NCI-H187 treated with DMSO at 0.1 percent for 48 hours (cell line): ENCODE measurements around the gene SGPL1.

Source experiments
- DNase-seq: peaks from one replicate; lab custom pipeline; 2025; lab: John Stamatoyannopoulos, UW

SGPL1 gene

DNA sequence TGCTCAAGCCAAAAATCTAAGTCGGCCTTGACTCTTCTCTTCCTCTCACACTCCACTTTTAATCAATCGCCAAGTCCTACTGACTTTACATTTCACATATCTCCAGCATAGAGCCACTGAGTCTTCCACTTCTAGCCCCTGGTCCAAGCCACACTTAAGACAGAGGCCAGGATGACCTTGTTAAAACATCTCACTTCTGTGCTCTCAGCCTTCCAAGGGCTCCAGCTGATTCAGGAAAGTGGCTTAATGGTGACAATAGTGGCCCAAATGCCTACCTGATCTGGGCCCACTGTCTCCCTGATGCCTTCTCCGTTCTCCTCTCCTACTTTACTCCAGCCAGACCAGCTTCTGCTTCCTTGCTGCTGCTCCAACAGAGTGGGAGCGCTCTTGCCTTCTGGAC lies 35.0 kb upstream of the SGPL1 start:
- DNase-seq: no peak

DNA sequence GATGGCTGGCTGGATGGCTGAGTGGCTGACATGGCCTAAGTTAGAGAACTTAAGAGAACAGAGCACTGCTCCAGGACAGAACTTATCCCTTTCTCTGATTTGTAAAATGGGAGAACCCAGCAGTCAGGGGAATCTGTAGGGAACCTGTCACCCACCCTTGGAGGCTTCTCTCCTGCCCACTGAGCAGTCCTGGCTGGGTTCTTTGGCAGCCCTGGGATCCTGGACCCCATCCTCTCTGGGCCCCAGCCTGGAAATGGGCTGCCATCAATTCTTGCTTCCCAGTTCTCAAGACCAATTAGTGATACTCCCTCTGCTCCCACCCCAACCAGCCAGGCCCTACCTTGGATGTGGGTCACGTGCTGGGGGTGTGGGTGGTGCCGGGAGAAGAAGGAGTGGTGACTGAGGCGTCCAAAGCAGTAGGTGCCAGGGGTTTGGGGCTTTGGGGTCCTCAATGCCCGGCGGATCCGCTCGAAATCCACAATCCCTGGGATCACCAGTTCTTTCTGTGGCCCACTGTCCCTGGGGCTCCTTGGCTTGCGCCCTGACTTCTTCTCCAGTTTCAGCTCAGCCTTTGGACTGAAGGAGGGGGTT lies 34.2 kb upstream of the SGPL1 start:
- DNase-seq: no peak

DNA sequence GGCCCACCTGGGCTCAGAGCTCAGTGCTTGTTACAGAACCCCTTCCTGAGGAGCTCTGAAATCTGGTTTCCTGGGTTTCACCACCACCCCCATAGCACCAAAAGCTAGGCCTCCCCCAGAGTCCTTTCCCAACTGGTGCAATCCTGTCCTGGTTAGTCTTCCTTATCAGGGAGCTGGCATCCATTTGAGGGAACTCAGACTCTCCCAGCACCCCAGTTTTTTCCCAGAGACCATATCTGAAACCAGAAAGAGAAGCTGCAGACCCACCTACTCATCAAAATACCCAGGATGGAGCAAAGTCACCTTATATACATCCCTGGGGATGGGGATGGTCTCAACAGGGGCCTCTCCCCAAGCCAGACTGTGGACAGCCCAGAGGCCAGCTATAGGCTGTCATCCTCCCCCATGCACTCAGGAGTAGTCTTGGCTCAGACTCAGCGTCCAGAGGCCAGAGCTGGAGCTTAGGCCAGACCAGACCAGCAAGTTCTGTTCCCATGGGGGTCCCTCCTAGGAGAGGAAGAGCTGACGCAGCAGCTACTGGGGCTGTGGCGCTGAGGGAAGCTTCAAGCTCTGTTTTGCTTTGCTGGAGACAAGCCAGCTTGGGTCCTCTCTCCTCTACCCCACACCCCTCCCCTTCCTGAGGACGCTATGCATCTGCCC lies 33.5 kb upstream of the SGPL1 start:
- DNase-seq: no peak

DNA sequence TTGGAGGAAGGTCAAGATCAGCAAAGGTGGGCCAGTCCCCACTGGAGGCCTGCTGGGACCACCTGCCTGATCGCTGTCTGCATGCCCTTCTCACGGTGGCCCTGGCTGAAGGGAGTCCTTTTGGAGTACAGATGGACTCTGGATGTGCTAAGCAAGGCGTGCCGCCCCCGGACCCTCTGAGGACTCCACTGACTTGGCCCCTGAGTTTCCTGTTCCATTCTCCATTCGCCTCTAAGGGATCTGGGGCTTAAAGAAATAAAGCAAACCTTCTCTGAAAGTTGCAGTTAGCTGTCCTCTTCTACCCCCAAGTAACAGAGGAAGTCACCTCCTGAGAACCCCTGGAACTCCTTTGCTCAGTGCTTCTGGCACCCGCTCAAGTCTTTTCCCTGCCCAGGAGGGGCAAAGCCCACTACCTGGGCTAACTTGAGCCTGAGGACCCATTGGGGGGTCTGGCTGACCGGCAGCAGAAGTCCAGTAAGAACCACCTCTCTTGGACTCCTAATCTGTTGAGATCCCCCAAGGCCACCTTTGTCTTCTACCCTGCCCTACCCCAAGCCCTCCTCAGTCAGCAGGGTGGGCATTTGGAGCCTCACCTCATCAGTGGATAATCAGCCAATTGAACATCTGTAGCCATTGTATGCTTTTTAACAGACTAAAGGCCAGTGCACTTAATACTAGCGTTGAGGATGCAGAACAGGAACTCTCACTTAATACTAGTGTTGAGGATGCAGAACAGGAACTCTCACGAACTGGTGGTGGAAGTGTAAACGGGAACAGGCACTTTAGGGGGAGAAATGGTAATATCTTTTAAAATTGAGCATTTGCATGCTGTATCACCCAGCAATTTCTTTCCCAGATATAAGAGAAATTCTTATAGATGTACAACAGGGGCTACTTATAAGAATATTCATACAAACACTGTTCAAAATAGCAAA lies 32.7 kb upstream of the SGPL1 start:
- DNase-seq: no peak

DNA sequence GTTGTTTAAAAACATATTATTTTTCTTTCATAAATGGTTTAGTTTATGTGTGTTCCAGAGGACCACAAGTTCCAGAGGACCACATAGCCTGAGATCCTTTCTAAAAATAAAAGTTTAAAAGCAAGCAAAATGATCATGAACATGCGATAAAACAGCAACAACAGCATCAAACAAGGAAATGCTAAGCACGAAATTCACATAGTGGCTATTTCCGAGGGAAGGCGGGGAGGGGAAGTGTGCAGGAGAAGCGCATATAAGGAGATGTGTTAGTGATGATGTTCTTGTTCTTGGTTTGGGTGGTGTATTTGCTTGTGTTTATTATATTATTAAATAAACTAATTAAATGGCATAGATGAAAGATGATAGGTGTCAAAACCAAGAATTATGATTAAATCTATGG lies 31.7 kb upstream of the SGPL1 start:
- DNase-seq: no peak

DNA sequence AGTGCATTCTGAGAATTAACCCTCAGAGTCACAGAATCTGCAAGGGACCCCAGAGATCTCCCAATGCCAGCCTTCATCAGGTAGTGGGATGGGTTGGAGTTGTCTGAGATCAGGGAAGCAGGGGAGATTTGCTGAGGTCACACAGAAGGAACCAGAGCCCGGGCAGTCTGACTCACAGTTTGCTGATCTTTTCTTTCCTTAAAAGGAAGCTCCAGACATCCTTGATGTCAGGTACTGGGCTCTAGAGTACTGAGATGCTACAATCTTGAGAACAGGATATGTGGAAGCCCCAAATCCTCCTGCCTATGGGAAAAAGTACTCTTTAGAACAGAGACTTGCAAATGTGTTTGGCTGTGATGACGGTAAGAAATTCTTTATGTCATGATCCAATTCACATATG lies 31.3 kb upstream of the SGPL1 start:
- DNase-seq: no peak

DNA sequence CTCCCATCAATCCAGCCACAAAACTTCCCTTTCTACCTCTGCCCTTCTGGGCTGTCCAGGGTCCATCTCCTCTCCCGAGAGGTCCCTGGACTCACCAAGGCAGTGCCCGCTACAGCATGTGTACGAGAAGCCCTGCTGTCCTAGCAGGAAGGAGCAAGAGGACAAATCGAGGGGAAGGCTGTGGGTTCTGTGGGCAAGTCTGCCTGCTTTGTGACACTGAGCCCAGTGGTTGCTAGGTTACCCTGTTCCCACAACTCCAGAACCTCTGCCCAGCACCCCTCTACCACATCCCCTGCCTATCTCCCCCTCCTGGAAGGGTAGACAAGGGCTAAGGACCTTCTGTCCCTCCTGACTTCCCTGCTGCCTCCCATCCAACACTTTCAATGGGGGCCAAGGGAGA lies 30.6 kb upstream of the SGPL1 start, which contains the start of gene TBATA:
Gene TBATA, minus strand, starts transcription at position 188 of the 400 bp plus-strand sequence. CDS start 1,998 bp downstream, outside the sequence.
- DNase-seq: no peak

DNA sequence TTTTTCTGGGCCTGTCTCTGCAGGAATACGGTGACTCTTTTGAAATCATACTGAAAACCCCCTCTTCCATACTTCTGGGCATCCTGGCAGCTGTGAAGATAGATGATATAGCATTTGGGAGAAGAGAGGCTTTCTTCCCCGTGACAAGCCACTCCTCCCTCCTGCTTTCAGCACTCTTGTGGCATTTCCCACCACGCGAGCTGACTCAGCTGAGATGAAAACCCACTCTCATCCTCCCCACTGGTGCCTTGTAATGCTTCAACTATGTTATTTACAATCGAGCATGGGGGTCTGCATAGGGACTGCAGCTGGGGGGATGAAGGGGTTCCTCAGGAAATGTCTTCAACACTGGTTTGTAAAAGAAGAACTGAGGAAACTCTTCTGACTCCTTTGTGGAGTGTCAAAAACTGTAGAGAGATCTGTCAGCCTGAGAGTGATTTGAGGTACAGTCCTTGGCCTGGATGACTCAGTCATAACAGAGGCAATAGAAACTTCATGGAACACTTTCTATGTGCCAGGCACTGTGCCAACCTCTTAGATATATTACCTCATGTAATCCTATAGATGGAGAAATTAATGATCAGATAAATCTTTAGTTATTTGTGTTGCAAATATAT lies 28.8 kb upstream of the SGPL1 start:
- DNase-seq: no peak

DNA sequence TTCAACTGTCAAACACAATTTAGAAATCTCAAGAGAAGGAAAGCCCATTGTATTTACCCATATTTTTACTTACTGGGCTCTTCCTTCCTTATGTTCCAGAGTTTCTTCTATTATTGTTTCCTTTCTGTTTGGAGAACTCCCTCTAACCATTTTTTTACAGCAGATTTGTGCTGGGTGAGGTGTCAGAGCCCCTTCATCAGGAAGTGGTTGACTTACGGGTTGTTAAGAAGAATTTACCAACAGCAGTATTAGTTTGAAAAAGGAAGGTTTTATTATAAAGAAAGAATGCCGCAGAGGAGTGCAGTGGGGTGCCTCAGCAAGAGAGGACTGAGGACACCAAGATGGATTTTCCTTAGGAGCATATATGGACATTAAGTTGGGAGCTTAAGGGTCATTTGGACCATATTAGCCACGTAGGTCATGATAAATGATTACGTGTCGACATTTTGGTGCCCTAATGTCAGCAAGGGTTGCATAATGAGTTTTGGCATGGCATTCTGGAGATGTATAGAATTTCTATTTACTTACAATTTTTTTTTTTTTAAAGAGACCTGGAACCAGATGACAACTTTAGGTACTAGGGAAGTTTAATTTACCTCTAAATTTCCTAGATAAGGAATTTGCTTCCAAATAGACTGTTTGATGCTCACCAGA lies 24.2 kb upstream of the SGPL1 start:
- no peak for DNase-seq

DNA sequence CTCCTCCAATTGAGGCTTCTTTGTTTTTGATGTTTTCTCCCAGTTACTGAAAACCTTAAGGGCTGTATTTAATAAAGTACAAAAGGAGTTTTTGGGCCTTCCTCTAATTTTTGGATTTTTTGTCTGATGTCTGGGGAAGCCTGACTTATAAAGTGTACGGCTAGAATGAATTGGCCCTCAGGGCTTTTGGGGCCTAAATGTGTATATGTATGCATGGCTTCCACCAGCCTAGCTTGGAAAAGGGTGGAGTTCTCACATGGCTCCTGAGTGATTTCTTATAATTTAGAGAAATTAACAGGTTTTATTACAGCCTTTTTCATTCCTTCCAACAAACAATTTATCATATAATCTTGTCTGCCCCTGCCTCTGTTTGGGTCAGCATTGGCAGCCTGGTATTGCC lies 20.1 kb upstream of the SGPL1 start:
- no peak for DNase-seq

DNA sequence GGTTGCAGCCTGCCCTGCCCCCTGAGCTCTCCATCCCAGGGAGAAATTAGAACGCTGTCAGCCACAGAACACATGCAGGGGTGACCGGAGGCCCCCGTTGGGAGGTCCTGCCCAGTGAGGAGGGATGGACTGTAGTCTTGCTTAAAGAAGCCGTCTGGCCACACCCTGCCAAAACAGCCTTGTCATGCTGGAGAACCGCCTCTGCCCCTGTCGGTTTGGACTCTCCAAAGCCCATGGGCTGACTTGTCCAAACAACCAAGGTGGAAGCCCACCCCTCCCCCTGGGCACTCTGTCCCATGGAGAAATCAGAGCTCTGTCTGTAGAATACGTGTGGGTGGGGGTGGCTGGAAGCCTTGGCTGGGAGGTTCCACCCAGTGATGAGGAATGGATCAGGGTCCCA lies 17.9 kb upstream of the SGPL1 start:
- DNase-seq: no peak

DNA sequence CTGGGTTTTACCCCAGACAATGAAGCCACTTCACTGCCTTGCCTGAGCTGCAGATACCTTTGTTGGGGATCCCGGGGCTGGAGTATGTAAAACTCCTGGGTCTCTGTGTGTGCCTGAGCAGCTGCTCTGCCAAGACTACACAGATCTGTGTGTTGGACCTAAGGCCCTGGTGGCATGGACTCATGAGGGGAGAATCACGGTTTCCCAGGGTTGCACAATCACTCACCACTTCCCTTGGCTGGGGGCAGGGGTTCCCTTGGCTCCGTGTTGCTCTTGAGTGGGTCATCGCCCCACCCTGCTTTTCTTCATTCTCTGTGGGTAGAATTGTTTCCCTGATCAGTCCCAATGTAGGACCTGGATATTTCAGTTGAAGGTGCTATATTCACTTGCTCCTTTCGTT lies 16.6 kb upstream of the SGPL1 start:
- no peak for DNase-seq

DNA sequence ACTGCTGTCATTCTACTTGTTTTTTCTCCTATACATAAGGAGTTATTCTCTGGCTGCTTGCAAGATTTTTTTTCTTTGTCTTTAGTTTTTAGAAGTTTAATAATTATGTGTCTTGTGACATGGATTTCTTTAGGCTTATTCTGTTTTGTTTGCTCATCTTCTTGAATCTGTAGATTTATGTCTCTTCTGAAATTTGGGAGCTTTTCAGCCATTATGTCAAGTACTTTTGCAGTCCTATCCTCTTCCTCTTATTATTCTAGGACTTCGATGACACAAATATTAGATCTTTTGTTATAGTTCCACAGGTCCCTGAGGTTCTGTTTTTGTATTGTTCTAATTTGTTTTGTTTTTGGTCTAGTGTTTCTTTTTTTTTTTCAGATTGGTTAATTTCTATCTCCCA lies 13.9 kb upstream of the SGPL1 start:
- no peak for DNase-seq

DNA sequence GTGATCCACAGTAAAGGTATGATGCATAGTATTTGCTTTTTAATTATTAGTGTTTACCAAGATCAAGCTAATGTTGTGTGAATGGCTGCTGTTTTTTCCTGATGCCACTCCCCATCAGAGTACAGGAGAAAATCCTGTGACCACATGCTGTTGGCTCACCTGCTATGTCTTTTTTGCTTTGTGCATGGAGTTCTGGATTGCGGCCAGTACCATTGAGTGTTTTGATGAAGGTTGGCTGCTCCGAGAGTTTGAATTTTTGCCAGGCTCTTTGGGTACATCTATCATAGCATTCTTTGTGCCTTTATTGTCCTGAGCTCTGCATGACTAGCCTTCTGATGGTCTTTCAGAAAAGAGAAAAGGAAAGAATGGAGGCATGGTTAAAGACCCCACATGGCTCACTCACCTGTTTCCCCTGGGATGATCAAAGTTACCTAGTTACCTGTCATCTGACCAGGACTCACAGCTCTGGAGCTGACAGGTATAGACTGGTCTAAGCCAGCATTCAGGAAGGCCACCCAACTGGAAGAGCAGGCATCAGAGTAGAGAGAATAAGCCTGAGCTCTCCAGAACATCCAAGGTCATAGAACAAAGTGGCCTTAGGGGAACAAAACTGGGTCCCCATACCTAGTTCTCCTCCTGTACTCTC lies 11.8 kb upstream of the SGPL1 start:
- DNase-seq: no peak

DNA sequence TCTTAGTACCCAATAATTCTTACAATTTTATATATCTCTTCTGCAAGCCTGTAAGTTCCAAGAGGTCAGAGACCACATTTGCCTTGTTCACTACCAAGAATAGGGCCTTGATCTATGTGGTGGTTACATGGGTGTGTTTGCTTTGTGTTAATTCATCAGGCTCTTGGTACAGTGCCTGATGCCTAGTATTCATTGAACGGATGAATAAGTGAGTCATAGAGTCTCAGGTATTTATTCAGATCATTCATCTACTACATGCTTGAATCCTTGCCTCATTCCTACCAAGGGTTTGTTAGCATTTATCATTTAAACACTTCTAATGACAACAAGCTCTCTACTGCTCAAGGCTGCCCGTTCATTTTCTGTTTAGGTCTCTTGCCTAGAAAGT lies 11.3 kb upstream of the SGPL1 start:
- DNase-seq: no peak

DNA sequence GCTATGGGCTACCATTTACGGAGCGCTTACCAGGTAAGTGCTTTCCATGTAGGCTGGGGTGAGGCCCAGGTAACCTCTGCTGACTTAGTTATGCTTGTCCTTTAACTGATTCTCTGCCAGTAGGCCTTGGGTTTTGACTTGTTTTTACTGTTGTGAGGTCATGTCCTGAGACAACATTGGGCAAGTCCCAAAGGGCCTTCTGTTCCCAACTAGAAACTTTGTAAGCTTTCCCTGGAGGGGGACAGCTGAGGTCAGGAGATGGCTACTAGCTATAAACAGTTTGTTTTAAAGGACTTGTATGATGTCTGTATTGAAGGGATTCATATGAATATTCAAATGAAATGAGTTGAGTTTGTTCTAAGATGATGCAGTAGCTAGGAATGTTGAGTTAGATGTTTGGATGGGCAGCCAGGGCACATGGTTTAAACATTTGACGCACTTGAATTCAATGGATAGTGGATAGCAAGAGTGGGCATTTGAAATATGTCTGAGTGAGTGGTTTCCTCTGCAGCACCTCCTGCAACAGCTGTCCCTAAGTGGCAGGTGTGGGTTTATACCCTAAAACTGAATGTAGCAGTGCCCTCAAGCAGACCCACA lies 10.0 kb upstream of the SGPL1 start:
- DNase-seq: no peak

DNA sequence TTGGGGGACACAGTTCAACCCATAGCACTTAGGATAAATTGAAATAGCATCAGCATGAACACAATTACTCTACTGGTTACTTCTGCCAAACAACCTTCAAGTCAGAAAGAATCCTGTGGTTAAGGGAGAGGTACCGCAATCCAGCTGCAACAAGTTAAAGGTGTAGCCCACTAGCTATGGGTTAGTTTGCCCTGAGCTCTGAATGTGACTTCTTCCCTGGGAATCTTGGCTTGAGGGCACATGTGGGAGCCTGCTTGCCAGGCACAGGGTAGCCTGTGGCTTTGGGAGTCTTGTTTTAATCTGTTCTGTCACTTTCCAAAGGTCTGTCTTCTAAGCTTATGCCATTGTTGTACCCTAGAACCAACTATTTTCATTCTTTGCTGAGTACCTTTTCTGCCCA lies 8.9 kb upstream of the SGPL1 start:
- no peak for DNase-seq

DNA sequence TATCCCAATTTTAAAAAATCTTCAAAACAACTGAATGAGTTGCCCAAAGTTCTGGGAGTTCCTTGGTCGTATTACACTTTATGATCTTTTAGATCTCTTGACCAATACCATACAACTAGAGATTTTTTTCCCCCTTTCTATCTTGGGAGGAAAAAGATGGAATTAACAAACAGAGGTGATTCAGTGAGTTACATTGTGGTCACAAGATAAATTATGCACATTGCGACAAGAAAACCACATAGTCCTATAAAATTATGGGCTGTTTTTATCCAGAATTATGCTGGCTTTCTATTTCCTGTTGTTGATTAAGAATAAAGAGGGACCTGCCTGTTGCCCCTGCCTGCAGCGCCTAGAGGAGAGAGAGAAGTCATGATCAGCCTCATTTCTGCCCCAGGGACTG lies 8.2 kb upstream of the SGPL1 start:
- DNase-seq: no peak

DNA sequence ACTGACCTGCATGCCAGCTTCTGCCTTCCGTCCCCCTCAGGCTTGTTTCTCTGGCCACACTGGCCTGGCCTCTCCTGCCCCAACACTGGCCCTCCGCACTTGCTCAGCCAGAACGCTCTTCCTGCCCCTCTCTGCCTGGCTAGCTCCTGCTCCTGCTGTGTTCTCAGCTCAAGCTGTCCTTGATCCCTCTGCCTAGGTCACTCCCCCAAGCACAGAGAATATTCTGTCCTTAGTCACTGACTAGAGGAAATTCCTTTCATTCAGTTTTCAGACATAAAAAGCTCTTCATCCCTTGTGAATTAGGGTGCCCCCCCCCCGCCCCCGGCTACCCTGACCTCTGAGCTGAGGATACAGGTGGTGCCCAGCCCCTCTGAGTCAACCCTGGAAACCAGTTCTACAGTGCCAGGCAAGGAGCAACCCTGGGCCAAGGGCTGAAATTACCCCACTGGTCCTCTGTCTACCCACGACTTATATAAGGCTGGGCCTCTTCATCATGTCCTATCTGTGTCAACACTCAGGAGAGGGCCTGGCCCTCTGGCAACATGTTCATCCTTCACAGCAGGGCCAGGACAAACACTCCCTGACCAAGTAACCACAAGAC lies 6.6 kb upstream of the SGPL1 start:
- DNase-seq: no peak

DNA sequence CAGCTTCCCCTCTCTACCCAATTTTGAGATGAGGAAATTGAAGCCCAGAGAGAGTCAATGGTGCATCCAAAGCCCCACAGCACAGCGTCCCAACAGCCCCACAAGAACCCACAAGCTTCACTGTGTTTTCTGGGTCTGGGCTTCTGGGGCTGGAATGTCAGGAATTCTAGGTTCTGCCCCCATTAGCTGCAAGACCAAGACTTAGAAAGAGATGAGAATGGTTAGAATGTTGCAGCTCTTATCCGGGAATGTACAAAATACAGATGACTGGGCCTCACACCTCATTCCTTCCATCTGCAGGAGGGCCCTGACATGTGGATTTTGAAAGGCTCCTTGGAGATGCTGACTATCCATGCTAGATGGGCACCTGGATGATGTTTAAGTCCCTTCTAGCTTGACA lies 6.0 kb upstream of the SGPL1 start:
- DNase-seq: no peak

DNA sequence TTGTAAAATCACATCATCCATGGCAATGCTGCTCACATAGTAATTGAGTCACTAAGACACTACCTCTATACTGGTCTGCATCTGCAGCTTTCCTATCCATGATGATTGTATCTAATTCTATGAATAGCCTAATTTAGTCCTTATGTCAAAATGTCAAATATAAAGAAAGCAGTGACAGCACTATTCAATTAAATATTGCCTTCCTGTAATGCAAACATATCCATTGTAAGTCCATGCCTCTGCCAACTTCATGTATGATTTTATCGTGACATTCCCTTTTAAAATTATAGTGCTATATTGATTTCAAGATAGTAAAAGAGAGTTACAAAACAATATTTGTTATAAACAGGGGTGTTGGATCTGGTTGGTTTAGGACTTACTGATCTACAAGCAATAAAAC lies 4.8 kb upstream of the SGPL1 start:
- DNase-seq: no peak
